COLO829 (cell line): ENCODE results near the gene PMM1.
A peak's percentile ranks its signal among the peaks of the same experiment; 100 is the strongest.
"Not testable (repeated sequence)": the region's sequence is repeated elsewhere in the genome, so short reads cannot be mapped to it uniquely, and the experiment has no call there.

Source experiments
- DNase-seq: peaks from one replicate; pipeline ENCODE4 v3.0.0; 2012; ENCODE audit warnings: low spot score

PMM1 gene

DNA sequence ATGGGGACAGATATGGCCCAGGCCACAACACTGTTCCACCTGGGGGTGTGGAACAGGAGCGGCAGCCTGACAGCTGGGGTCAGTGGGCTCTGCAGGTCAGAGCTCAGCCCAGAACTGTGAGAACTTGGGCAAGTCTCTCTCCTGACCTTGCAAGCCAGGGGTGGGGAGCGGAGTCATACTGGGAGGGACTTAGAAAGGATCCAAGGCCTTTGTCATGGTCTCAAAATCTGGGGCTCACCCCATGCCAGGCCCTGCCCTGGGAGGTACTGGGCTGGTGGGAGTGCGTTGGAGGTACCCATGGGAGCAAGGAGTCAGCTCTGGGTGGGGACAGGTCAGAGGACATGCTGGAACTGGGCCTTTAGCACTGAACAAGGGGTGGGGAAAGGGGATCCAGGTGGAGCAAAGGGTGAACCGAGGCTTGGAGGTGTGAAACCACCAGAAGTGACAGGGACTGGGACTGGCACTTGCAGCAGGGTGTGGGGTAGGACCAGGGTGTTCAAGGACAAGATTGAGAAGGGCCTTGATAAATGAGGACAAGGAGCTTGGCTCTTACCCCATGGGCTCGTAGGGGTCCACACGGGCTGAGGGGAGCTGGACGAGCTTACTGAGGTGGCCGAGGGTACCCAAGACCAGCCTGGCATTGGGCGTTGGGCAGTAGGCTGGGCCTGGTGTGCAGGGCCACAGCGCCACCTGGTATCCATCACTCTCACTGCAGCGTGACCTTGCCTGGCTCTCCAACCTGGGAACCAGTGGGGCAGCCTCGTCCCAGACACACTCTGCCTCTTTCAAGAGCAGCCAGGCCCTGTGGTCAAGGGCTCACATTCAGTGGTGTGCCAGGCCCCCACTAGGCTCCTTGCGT lies 7.4 kb upstream of the PMM1 start:
- peak; percentile 81 for DNase-seq

DNA sequence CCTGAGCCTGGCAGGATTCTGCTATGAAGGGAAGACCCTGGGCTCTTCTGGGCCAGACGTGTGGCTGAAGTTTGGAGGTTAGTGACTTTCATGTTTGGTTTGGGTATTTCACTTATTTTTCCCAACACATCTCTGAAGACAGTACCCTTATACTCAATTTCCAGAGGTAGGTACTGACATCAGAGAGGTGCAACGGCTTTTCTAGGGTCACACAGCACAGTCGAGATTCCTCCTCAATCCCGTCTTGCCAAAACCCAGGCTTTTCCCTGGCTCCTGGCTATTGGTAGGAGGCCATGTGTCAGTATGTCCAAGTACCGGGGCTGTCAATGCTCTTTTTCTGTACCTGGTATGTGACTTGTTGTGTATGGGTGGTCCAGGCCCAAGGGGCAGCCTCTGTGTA lies 6.1 kb upstream of the PMM1 start:
- no peak for DNase-seq

DNA sequence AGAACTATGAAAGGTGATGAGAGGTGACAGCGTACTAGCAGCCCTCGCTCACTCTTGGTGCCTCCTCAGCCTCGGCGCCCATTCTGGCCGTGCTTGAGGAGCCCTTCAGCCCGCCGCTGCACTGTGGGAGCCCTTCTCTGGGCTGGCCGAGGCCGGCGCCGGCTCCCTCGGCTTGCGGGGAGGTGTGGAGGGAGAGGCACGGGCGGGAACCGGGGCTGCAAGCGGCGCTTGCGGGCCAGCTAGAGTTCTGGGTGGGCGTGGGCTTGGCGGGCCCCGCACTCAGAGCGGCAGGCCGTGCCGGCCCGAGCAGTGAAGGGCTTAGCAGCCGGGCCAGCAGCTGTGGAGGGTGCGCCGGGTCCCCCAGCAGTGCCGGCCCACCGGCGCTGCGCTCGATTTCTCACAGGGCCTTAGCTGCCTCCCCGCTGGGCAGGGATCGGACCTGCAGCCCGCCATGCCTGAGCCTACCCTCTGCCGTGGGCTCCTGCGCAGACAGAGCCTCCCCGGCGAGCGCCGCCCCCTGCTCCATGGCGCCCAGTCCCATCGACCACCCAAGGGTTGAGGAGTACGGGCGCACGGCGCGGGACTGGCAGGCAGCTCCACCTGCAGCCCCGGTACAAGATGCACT lies 3.8 kb upstream of the PMM1 start:
- not testable (repeated sequence) for DNase-seq

DNA sequence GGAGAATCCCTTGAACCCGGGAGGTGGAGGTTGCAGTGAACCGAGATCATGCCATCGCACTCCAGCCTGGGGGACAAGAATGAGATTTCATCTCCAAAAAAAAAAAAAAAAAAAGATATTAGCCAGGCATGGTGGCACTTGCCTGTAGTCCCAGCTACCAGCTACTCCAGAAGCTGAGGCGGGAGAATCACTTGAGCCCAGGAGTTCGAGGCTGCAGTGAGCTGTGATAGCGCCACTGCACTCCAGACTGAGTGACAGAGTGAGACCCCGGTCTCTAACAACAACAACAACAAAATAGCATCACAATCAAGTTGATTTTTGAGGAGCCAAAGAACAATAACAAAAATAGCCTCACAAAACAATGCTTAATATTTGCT lies 2.3 kb downstream of the PMM1 start:
- no peak for DNase-seq

DNA sequence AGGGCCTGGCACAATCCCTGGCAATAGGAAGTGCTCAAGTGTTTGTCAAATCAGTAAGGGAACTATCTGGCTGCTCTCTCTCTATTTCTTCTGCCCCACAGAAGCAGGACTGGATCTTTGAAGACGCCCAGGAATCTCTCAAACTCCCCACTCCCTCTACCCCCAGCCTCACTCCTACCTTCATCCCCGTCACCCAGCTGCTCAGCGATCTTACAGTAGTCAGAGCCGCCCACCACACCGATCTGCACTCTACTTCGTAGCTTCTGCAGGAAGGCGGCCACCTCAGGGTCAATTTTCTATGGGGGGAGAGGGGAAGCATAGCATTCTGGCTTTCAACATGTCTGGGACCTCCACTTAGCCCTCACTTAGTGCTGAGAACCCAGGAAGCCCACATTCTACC lies 3.7 kb downstream of the PMM1 start:
- no peak for DNase-seq

DNA sequence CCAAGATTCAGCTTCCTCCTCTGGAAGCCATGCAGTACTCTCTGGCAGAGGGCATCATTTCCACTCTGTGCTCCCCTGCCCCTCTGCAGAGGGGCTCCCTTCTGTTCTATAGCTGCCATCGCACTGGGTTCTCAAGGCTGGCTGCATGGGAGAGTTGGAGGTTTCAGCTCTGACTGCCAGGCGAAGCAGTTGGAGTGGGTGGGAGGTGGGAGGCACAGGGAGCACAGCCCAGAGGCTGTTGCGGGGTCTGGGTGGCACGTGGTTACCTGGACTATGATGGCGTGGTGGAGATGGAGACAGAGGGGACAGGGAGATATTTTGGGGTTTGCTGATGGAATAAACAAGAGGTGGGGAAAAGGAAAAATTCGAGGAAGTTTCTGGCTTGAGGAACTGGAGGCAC lies 4.8 kb downstream of the PMM1 start:
- DNase-seq: no peak

DNA sequence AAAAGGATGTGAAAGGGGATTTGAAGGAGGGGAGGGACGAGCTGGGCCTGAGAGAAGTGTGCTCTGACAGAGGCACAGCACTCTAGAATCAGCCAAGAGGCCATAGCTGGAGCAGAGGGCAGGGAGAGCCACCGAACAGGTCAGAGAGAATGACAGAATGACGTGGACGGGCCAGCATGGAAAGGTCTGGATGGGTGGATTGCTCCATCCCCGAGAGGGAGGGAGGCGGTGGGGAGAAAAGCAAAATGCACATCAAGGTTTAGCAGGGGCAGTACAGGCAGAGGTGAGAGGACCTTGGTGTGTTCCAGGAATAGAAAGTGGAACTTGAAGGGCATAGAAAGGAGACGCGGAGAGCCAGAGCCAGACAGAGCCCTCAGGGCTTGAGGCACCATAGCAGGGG lies 6.9 kb downstream of the PMM1 start:
- DNase-seq: no peak

DNA sequence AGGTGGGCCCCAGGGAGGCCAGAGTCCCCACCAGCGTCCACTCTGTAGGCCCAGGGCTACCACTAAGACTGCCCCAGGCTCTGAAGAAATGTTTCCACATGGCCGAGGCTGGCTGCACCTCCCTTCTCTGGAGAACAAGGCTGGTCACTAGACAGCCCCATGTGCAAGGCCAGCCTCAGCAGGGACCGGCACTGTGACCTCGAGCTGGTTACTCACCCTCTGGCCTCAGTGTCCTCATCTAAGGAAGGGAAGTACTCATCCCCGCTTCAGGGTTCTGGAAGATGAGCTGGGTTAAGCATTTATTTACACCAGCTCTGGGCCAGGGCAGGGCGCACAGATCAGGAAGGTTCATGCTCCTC lies 9.7 kb downstream of the PMM1 start:
- DNase-seq: no peak

DNA sequence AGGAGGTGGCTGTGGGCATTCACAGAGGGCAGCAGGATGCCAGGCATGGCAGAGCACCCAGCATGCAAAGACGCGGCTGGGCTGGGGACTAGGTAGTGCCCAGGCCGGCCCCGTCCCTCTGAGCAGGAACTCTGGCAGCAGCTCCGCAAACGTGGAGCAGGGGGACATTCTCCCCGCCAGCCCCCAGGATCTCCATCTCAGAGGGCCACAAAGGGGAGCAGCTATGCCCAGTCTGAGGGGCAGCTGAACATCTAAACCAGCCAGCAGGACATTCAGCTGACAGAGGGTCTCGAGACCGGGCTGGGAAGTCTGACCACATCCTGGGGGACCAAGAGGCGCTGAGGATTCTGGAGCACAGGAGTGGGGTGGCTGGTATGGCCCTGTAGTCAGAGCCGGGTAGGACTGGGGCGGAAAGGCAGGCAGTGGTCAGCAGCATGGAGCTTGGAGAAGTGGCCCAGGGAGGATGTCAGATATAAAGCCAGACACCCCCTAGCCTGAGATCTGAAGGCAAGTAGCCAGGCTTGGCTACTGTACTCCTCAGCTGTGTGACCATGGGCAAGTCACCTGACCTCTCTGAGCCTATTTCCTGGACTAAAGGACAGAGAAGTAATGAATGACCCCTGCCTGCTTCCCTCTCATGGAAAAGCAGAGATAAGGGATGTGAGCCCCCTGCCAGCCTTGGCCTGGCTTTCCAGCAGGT lies 10.2 kb downstream of the PMM1 start:
- DNase-seq: no peak

DNA sequence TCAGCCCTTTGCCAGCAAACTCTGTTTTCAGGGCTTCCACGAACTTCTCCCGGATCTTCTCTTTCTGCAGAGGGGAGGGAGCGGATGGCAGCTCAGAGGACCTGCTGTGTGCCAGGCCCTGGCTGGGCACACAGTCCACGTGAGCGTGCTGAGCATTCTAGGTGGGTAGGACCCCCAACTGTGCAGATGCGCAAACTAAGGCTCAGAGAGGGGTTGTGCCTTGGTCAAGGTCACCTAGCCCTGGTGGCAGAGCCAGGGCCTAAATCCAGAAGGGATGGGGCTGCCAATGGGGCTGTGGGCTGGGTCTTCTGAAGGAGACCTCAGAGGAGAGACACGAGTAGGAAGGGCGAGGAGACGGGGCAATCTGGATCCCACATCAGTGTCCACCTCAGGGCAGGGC lies 10.8 kb downstream of the PMM1 start:
- DNase-seq: no peak

DNA sequence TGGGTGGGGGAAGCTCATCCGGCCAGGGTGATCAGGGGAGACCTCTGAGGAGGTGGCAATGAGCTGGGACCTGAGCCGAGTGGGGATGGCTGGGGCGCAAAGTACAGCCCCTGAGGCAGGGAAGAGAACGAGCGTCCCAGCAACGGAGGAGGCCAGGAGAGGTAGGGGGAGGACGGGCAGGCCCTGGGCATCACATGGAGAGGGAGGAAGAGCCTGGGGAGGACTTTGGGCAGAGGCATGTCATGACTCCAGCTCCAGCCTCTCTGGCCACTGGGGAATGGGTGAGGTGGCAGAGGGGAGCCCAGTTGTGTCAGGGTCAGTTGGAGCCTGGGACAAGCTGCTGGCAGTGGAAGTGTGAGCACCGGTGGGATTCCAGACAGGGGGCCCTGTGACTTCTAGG lies 11.5 kb downstream of the PMM1 start:
- no peak for DNase-seq

DNA sequence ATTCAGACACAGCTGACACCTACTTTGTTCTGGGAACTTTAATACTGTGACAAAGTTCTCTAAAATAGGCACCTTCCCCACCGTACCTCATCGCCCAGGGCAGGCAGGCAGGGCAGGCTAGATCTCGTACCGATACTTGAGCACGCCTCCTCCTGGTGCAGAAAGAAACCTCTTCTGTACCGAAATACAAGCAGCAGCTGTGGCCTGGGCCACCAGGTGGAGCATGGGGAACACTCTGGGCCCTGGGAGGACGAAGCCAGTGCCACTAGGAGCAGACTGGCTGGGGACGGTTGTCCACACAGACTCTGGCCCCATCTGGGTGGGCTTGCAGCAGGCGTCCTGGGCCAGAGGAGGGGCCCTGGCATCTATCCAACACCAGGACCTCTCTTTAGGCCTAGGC lies 12.8 kb downstream of the PMM1 start:
- DNase-seq: no peak

DNA sequence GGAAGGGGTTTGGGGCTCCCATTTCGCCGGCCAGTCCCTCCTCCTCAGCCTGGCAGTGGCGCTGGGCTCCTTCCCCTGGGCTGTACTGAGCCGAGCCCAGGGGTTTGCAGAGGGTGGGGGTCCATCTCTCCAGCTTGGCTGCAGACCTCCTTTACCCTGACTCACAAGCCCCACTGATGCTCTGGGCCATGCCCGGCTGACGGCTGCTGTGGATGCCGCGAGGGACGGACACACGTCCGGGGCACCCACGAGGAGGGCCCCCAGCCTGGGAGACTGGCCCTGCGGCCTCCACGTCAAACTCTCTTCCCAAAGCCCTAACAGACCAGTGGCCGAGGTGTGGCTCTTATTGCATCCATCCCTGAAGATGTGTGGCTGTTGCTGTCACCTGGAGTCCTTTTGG lies 14.1 kb downstream of the PMM1 start:
- no peak for DNase-seq

DNA sequence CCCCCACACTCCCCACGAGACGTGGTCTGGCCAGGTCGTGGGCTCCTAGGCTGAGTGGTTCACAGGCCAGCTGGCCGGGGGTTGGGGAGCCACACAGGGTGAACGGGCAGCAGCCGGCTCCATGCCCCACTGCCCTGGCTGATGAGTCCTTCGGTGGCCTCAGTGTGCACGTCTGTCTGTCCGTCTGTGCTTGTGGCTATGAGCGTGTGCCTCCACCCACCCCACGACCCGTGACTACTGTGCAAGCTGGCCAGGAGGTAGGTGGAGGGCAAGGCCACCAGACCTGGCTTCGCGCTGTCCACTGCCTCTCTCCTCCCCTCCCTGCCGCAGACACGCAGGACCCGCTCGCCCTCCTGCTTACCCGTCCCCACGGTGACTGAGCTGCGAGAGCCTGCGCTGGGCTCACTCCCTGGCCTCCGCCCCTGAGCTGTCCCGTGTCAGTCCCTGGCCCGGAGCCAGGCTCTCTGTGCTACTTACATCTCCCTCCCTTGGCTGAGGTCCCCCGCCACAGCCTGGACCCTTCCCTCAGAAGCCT lies 14.7 kb downstream of the PMM1 start:
- no peak for DNase-seq

DNA sequence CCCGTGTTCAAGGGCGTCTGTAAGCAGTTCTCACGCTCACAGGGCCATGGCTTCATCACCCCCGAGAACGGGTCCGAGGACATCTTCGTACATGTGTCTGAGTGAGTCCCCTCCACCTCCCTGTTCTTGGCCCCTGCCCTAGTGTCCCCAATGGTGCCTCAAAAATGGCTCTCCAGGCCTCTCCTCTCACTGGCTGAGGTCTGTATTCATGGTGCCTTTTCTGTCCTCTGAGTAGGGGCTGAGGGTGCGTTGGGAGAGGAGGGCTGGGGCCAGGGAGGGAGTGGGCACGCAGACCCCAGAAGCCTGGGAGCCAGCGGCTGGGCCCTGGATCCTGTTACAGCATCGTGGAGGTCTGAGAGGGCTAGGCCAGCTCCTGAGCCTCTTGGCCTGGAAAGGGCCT lies 16.0 kb downstream of the PMM1 start:
- DNase-seq: no peak

DNA sequence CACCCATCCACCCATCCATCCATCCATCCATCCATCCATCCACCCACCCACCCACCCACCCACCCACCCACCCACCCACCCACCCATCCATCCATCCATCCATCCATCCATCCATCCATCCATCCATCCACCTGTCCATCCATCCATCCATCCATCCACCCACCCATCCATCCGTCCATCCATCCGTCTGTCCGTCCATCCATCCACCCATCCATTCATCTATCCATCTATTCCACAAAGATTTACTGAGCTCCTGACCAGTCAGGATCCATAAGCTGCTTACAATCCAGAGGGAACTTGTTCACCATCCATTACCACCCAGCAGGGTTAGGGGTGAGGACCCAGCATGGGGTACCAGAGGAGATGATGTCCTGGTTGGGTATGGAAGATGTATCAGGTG lies 17.3 kb downstream of the PMM1 start:
- DNase-seq: not testable (repeated sequence)

DNA sequence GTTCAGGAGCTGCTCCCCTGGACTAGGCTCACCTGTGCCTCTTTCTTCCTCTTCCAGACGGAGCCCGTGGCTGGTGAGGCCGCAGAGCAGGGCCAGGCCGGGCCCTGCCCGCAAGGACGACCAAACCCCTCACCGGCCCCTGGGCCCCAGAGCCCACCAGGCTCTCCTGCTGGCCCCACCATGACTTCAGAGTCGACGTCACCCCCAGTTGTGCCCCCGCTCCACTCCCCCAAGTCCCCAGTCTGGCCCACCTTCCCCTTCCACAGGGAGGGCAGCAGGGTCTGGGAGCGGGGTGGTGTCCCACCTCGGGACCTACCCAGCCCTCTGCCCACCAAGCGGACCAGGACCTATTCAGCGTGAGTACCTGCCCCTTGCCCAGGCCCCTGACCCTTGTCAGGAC lies 17.9 kb downstream of the PMM1 start:
- no peak for DNase-seq

DNA sequence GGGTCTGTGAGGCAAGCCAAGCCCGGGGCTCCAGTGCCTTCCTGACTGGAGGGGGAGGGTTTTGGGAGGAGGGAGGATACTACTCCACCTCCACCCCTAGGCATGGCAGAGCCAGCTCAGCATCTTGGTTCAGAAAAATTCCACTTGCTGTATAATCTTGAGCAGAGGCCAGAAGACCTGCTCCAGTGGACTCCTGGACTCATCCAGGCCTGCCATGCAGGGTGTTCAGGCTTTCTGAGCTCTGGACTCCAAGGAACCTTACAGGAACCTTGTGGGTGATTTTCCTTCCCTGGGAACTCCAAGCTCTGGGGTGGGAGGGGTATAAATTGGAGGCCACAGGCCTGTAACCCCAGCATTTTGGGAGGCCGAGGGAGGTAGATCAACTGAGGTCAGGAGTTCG lies 19.4 kb downstream of the PMM1 start:
- no peak for DNase-seq

DNA sequence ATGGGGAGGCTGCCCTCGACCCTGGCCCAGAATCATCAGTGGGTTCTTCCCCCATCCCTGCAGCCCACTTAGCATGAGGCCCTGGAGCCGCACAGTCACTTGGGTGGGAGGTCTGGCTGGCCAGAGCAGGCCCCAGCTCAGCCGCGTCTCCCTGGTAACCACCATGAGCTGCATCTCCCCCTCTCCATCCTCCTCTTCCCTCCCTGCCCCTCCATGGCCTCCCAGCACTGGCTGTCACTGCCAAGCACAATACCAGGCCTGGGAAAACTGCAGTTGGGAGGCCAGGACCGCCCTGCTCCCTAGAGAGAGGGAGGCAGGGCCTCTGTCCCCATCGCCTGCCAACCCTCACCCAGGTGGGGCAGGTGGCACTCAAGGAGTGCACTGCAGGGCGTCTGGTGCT lies 20.8 kb downstream of the PMM1 start:
- no peak for DNase-seq

DNA sequence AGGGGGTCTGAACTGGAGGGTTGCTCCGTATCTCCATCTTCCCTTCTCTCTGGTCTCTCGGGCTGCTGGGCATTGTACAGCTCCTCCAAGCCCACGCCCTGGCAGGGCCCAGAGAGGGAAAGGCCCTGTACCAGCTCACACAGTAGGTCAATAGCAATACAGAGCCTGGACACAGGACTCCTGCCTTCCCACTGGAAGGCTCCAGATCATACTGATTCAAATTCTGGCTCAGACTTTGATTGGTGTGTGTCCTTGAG lies 22.2 kb downstream of the PMM1 start:
- DNase-seq: no peak

DNA sequence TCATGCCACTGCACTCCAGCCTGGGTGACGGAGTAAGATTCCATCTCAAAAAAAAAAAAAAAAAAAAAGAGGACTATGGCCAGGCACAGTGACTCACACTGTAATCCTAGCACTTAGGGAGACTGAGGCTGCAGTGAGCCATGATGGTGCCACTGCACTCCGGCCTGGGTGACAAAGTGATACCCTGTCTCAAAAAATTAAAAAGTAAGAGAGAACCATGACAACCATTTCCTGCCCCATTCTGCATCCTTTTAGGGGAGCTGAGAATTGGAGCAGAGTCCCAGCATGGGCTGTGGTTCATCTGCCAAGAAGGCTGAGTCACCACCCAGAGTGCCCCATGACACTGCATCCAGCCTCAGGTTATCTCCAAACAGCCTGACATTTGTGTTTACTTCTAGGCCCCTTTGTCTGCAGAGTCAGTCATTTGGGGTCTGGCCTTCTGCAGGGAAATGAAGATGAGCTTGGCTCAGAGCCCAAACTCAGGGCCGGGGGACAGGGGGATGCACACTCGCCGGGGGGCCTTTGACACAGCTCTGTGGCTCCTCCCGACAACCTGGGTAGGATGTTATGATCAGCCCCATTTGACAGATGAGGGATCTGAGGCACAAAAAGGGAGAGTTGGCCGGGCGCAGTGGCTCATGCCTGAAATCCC lies 24.1 kb downstream of the PMM1 start:
- DNase-seq: peak; percentile 92

DNA sequence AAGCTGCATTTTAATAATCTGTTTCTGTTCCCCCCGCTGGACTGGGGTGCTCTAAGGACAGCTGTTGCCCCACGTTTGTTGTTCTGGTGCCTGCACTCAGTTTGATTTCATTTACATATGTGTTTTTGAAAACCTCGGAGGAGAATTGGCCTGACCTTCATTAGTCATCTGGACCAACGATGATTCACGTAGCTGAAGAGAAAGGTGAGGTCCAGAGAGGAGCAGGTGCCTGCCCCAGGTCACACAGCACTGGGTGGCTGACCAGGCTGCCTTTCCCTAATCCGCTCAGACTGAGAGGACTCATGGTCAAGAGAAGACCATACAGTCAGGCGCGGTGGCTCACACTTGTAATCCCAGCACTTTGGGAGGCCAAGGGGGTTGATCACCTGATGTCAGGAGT lies 25.1 kb downstream of the PMM1 start:
- no peak for DNase-seq
